GM21390 (cell line): ENCODE results near the gene PRDM11.
A peak's percentile ranks its signal among the peaks of the same experiment; 100 is the strongest.

Source experiments
- ATAC-seq: cut with Tn5 transposase; IDR thresholded peaks from one replicate; pipeline ENCODE4 v1.9.1; 2021; ENCODE audit not compliant: unreplicated experiment

Gene PRDM11

GRCh38 chr11:45141631-45142030 lies 4.8 kb upstream of the PRDM11 start:
- ATAC-seq, result no peak

GRCh38 chr11:45142241-45143055 lies 4.0 kb upstream of the PRDM11 start:
- ATAC-seq, result no peak

GRCh38 chr11:45143494-45143893 lies 2.9 kb upstream of the PRDM11 start:
- ATAC-seq, result no peak

- no peak for ATAC-seq
Measured at GRCh38 chr11:45144126-45145082, 2.0 kb upstream of the PRDM11 start.

GRCh38 chr11:45145083-45145378 lies 1.4 kb upstream of the PRDM11 start:
- ATAC-seq, result no peak

- ATAC-seq, result no peak
Measured at GRCh38 chr11:45145379-45146071, 914 bp upstream of the PRDM11 start.

GRCh38 chr11:45147017-45147728 lies 734 bp downstream of the PRDM11 start:
- peak; percentile 99 for ATAC-seq

GRCh38 chr11:45147891-45148675 lies 1.6 kb downstream of the PRDM11 start:
- ATAC-seq, result no peak

GRCh38 chr11:45149483-45150056 lies 3.1 kb downstream of the PRDM11 start:
- no peak for ATAC-seq

GRCh38 chr11:45150301-45150700 lies 3.9 kb downstream of the PRDM11 start:
- ATAC-seq, result no peak

GRCh38 chr11:45150943-45151342 lies 4.5 kb downstream of the PRDM11 start:
- no peak for ATAC-seq

GRCh38 chr11:45151362-45151982 lies 5.0 kb downstream of the PRDM11 start:
- no peak for ATAC-seq

GRCh38 chr11:45152740-45153595 lies 6.5 kb downstream of the PRDM11 start:
- ATAC-seq, result no peak

- ATAC-seq, result no peak
Measured at GRCh38 chr11:45154276-45154675, 7.8 kb downstream of the PRDM11 start.

GRCh38 chr11:45155058-45155551 lies 8.7 kb downstream of the PRDM11 start:
- ATAC-seq, result no peak

- ATAC-seq, result no peak
Measured at GRCh38 chr11:45155627-45156180, 9.3 kb downstream of the PRDM11 start.

- ATAC-seq, result no peak
Measured at GRCh38 chr11:45156201-45156600, 9.8 kb downstream of the PRDM11 start.

GRCh38 chr11:45156741-45157140 lies 10.3 kb downstream of the PRDM11 start:
- no peak for ATAC-seq
